NCI-H1048 (cell line): Measurements from ENCODE around the gene SOX18.

Experiments
- DNase-seq: peaks from one replicate; lab custom pipeline; 2025; lab: John Stamatoyannopoulos, UW

SOX18 gene

DNA sequence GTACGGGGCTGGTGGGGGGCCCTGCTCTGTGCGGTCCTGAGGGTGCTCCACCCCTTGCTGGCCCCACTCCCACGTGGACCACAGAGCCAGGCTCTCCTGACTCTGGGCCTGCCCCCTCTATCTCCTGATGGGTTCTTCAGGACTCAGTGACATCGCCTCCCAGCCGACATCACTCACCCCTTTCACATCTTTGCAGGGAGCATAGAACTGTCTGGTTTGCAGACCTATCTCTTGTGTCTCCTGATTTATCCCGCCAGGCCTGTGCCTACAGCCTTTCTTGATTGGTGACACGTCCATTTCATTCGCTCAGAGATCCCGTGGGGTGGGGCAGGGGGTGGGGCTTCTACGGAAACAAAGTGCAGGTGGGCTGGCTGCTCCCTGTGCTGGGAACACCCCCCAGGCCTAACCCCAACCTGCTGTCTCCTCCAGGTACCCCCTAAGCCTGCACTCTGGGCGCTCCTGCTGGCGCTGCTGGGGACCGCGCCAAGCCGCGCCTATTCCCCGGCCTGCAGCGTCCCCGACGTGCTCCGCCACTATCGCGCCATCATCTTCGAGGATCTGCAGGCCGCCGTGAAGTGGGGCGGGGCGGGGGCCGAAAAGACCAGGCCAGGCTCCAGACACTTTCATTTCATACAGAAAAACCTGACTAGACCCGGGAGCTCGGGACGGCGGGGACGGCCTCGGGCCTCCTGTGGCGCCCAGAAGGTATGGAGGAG lies 11.8 kb downstream of the SOX18 start:
- no peak for DNase-seq

DNA sequence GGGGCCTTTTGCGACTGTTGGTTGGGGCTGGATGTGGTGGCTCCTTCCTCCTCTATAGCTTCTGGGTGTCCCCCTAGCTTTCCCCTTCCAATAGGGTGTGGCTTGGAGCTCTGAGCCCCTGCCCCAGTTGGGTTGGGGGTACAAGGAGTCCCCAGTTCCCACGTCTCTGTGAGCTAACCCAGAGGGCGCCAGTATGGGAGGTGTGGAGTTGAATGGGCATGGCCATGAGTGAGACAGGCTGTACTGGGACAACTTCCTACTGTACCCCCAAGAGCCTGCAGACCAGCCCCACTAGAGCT lies 12.3 kb downstream of the SOX18 start:
- no peak for DNase-seq

GRCh38 chr20:64036346-64037198 lies 12.9 kb downstream of the SOX18 start:
- no peak for DNase-seq

DNA sequence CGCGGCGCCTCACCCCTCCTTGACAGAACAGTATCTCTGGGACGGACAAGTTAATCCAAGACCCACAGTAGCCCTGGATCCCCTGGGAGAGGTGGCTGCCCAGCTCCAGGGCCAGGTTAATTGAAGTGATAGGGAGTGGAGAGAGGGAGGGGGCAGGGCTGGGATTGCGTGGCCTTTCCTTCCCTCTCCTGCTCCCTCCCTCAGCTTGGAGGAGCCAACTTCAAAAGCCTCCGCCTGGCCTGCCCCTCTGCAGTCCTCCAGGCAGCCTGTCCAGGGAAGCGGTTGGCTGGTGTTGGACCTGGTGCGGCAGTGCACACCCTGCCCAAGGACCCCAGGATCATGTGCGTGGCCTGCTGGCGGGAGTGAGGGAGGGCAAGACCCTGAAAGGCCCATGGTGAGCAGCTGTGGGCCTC lies 13.5 kb downstream of the SOX18 start, which contains the start of gene C20orf204:
Gene C20orf204, plus strand, starts transcription at position 250 of the 413 bp plus-strand sequence. Its CDS starts 142 bp downstream, at position 392.
- DNase-seq, result no peak

- DNase-seq, result no peak
These were observed 14.1 kb downstream of the SOX18 start for GRCh38 chr20:64035066-64035932.

DNA sequence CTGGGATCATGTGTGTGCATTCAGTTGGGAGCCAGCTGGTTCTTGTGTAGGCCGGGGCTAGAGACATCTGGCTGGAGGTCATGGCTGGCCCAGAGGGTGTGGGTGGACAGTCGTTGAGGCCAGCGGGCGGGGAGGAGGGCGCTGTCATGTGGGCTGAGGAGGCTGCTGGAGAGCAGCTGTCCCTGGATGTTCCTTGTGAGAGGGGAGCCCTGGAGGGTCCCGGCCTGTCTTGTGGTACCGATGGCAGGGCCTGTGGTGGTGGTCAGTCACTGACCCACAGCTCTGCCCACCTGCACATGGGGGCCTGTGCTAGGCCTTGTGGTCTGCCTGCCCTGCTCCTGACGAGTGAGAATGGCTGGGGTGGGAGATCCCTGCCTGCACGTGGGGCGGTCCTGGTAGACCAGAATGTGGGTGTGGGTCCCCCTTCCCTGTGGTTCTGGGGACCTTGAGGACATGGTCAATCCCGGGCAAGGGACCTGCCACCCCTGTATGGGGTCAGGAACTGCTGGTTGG lies 15.4 kb downstream of the SOX18 start:
- DNase-seq, result no peak

- no peak for DNase-seq
These were observed 16.5 kb downstream of the SOX18 start for GRCh38 chr20:64032706-64033624.

DNA sequence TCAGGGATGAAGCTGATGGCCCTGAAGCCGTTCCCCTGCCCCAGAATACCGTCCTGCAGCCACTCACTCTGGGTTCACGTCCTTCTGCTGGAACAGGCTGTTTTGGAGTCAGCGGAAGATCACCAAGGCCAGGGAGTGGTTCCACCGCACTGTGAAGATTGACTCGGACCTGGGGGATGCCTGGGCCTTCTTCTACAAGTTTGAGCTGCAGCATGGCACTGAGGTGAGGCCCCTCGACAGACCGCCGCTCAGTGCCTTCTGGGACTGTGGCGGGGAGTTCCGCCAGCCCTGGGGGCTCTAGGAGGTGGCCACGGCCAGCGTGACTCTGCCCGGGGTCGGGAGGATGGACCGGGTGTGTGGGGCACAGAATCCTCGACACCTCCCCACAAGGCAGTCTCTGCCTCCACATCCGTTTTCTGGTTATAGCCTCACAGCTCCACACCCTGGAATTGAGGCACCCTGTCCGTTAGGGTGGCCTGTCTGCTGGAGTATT lies 17.6 kb downstream of the SOX18 start:
- DNase-seq, result no peak

DNA sequence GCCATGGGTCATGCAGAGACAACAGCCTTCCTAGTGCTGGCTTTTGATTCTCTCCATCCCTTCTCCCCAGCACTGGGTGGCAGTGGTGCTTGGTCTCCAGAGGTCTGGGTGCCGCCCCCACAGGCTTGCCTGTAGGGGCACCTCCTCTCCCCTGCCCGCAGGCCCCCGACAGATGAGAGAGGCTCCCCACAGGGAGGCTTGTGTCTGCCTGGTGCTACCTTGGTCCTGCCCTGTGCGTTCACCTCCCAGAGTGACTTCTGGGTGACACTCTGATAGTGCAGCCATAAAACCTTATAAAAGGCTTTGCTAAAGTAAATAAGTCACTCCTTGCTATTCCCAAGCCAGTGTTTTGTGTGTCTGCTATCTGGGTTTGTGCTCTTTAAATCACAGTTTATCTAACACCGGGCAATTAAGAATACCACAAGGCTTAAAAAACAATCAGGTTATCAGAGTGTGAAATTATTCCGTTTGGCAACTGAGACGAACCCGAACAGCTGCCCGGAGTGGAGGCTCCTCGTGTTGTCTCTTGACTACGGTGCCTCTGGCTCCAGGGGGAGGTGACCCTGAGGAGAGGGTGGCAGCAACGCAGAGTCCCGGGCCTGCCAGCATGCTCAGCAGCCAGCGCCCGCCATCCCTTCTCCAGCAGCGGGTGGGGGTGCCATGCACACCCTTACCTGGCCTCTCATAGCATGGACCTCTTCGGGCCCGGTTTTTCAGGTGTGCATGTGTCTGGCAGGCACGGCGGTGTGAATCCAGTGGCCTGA lies 18.9 kb downstream of the SOX18 start:
- DNase-seq, result no peak

DNA sequence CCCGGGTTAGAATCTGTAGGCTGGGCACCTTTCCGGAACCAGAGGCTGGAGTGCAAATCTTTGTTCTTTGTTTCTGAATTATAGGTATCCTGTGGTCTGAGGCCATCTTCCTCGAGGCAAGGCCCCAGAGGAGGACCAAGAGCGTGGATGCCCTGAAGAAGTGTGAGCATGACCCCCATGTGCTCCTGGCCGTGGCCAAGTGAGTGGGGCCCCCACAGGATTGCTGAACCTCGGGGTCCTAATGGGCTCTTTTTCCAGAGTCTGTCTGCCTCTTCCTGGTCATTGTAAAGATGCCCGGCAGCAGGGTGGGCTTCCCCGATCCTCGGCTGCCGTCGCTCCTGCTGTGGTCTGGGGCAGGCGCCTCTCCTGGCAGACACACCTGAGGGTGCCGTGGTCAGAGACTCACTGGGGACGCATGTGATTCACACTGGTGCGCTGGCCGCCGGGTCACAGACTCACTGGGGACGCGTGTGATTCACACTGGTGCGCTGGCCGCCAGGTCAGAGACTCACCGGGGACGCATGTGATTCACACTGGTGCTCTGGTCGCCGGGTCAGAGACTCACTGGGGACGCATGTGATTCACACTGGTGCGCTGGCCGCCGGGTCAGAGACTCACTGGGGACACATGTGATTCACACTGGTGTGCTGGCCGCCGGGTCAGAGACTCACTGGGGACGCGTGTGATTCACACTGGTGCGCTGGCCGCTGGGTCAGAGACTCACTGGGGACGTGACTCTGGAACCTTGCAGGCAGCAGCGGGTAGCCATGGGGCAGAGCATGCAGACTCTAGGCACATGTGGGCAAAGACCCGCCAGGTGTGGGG lies 19.9 kb downstream of the SOX18 start:
- DNase-seq, result no peak

DNA sequence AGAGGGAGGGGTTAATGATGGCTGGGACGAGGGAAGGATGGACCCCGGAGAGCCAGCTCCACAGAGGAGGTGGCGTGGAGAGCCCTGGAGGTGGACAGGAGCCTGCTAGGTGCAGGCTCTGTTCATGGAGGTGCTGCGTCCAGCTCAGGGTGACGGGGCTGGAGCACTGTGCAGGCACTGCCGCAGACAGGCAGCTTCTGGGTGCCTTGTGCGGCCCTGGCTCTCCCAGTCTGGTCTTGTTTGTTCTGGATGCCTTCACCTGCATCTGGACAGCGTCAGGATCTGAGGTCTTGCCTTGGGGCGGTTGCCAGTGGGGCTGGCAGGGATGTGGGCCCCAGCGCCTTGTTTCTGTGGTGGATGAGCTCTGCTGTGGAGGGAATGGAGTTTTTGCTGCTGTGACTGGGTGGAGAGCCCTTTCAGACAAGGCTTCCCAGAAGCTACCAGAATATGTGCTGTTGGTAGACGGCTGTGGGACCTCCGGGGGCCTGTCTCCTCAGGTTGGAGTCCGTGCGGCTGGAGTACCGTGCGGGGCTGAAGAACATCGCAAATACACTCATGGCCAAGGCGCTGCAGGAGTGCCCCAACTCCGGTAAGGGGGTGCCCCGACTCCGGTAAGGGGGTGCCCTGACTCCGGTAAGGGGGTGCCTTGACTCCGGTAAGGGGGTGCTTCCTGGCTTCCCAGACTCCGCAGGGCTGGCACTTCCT lies 21.3 kb downstream of the SOX18 start:
- DNase-seq, result no peak

GRCh38 chr20:64025826-64026412 lies 23.5 kb downstream of the SOX18 start:
- no peak for DNase-seq

GRCh38 chr20:64025101-64025825 lies 24.2 kb downstream of the SOX18 start:
- no peak for DNase-seq

DNA sequence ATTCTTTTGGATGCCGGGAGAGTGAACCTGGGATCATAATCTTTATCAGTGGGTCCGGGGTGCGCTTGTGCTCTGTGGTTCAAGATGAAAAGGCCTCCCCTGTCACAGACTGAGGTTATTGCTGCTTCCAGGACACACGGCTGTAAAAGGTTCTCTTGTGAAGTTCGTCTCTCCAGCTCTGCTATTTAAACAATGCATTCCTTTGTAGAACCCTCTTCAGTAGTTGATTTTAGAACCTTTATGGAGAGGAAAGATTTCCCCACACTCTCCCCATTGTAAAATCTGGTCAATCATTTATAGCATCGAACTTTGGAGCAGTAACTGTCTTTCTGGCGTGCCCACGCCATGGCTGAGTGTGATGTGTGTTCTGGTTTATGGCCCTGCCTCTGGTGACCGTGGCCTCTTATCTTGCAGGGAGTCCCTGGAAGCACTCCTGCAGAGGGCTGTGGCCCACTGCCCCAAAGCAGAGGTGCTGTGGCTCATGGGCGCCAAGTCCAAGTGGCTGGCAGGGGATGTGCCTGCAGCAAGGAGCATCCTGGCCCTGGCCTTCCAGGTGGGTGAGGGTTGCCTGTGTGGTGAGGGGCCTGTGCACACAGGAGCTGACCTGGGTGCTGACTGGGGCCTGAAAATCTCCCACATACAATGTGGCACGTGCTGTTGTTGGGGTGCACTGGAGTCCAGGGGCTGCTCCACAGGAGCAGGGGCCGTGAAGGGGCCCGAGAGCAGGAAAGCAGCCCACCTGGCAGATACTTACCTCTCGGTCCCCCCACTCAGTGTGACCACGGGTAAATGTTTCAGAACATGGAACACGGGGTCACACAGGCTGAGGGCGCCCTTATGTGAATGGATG lies 25.1 kb downstream of the SOX18 start:
- no peak for DNase-seq

DNA sequence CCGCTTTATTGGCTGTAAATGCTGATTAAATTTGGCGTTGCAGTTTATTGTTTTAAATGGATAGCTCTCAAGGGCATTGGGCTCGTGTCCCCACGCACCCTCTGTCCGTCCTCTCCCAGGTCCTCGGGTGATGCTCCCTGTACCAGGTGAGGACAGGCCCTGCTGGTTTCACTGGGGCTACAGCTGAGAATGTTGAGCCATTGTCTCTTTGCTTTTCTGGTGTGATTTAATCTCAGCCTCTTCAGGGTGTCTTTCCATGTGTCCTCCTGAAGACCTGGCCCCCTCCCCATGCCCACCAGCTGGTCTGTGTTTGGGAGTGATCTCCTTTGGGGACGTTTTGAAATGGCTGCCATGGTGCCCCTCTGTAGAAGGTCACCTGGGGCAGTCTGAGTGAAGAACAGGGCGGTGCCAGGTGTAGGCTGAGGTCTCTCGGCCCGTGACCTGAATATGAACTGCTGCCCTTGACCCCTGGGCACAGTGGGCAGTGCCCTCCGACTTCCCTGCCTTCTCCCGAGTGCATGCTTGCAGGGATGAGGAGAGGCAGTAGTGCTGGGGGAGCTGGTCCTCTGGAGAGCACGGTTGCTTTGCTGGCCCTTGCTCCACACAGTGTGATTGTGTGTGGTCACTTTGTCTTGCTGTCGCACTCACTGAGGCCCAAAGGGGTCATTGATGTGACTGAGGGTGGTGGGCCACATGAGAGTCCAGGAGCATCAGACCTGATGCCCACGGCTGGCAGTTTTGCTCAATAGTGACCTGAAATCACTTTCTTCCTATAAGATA lies 25.9 kb downstream of the SOX18 start:
- DNase-seq, result no peak
